ENCODE data around the gene KDM1A.
A peak's percentile ranks its signal among the peaks of the same experiment; 100 is the strongest.

The KDM1A gene

GRCh38 chr1:23013657-23014056 is 5.6 kb upstream of the KDM1A start:
- DNase-seq (ENCODE audit: low read depth in 2 of 2) = no peak

- DNase-seq (ENCODE audit: low read depth in 2 of 2) = no peak
Observed at GRCh38 chr1:23018661-23019093, 591 bp upstream of the KDM1A start.

GRCh38 chr1:23019863-23020625 is 776 bp downstream of the KDM1A start:
- DNase-seq (ENCODE audit: low read depth in 2 of 2) = peak in 1 of 2 donors; percentile 2

GRCh38 chr1:23020706-23021405 is 1.6 kb downstream of the KDM1A start:
- DNase-seq (ENCODE audit: low read depth in 2 of 2) = no peak

- DNase-seq (ENCODE audit: low read depth in 2 of 2) = no peak
Observed at GRCh38 chr1:23021834-23022233, 2.6 kb downstream of the KDM1A start.

GRCh38 chr1:23023174-23023845 is 4.0 kb downstream of the KDM1A start:
- no peak for DNase-seq (ENCODE audit: low read depth in 2 of 2)

- DNase-seq (ENCODE audit: low read depth in 2 of 2) = no peak
Observed at GRCh38 chr1:23026568-23026967, 7.3 kb downstream of the KDM1A start.

GRCh38 chr1:23027352-23027907 is 8.2 kb downstream of the KDM1A start:
- no peak for DNase-seq (ENCODE audit: low read depth in 2 of 2)

GRCh38 chr1:23029337-23029736 is 10.1 kb downstream of the KDM1A start:
- DNase-seq (ENCODE audit: low read depth in 2 of 2) = no peak

GRCh38 chr1:23035823-23036452 is 16.7 kb downstream of the KDM1A start:
- DNase-seq (ENCODE audit: low read depth in 2 of 2) = no peak

GRCh38 chr1:23037081-23037740 is 17.9 kb downstream of the KDM1A start:
- no peak for DNase-seq (ENCODE audit: low read depth in 2 of 2)

- no peak for DNase-seq (ENCODE audit: low read depth in 2 of 2)
Observed at GRCh38 chr1:23039308-23039826, 20.1 kb downstream of the KDM1A start.

- DNase-seq (ENCODE audit: low read depth in 2 of 2) = no peak
Observed at GRCh38 chr1:23040509-23040908, 21.2 kb downstream of the KDM1A start.

GRCh38 chr1:23044035-23044434 is 24.8 kb downstream of the KDM1A start:
- no peak for DNase-seq (ENCODE audit: low read depth in 2 of 2)

- no peak for DNase-seq (ENCODE audit: low read depth in 2 of 2)
Observed at GRCh38 chr1:23050201-23050600, 30.9 kb downstream of the KDM1A start.

GRCh38 chr1:23051290-23051909 is 32.1 kb downstream of the KDM1A start:
- DNase-seq (ENCODE audit: low read depth in 2 of 2) = no peak

- DNase-seq (ENCODE audit: low read depth in 2 of 2) = no peak
Observed at GRCh38 chr1:23057301-23057700, 38.0 kb downstream of the KDM1A start.

GRCh38 chr1:23062271-23062670 is 43.0 kb downstream of the KDM1A start:
- DNase-seq (ENCODE audit: low read depth in 2 of 2) = no peak

GRCh38 chr1:23065385-23065784 is 46.1 kb downstream of the KDM1A start:
- DNase-seq (ENCODE audit: low read depth in 2 of 2) = no peak

GRCh38 chr1:23066075-23066474 is 46.8 kb downstream of the KDM1A start:
- DNase-seq (ENCODE audit: low read depth in 2 of 2) = no peak

GRCh38 chr1:23069149-23069548 is 49.9 kb downstream of the KDM1A start:
- no peak for DNase-seq (ENCODE audit: low read depth in 2 of 2)

Measured in activated CD4-positive, alpha-beta T cell treated with anti-CD3 and anti-CD28 coated beads for 24 hours (primary cell).